NAMALWA (cell line): ENCODE measurements around the gene DHRS1.

ENCODE experiments used
- DNase-seq: peaks from one replicate; pipeline ENCODE4 v3.0.0-alpha.2; 2015; ENCODE audit warnings: low spot score

Gene DHRS1

DNA sequence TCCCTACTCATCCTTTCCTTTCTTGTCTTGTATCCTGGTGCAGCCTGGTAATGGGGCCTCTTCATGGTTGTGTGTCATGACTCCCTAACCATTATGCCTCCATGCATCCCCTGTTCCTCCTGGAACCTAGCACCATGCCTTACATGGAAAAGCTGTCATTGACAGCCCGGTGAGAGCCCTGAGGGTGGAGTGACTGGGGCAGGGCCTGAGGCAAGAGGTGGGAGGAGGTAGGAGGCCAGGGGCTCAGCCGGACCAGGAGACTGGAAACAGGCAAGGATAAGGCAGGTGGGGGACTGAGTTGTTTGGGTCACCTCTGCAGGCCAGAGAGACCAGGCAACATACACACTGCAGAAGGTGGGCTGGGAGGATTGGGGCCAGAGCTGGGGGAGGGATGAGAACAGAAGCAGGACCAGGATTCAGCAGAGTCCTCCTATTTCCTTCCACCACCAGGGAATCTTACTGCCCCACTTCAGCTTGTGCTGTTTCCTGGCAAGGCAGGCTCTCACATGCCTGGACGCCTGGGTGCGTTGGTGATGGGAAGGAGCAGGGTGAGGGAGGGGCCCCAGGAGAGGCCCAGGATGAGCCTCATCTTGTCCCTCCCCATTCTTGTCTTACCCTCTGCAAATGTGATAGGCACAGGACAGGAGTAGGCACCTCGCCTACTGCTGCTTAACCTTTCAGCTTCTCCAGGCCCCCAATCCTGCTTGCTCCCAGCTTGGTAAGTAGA is 10.1 kb upstream of the DHRS1 start, which contains the start of gene LTB4R2:
Gene LTB4R2, plus strand, starts transcription at position 603 of the 727 bp plus-strand sequence. CDS start 525 bp downstream, outside the sequence.
- no peak for DNase-seq

DNA sequence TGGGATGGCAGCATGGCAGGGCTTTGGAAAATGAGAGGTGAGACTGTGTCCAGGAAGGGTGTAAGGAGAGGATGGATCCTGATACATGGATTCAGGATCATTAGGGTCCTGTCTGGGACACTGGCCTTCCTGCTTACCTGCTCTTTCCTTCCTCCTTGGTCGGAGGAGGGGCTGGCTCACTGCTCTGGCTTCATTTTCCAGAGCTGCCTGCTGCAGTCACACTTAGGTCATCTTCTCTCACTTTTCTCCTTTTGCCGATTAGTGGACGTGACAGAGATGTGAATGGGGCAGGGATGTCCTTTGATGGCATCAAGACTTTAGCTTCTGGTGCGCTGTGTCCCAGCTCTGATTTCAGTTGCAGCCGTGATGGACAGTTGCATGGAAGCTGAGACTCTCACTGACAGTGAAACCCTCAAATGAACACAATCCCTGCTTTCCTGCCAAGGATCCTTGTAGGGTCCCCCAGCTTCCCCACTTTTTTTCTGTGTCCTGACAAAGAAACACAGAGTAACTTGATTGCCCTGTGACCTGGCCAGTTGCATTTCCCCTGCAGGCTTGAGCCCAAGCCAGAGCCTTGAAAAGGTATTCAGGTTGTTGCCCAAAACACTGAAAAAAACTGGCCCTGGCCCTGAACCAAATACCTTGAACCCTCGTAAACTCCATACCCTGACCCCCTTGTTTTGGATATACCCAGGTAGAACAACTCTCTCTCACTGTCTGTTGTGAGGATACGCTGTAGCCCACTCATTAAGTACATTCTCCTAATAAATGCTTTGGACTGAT is 9.0 kb upstream of the DHRS1 start:
- no peak for DNase-seq

- peak; percentile 73 for DNase-seq
Observed at GRCh38 chr14:24307575-24308341, 8.2 kb upstream of the DHRS1 start, which contains the start of gene CIDEB. Gene CIDEB, minus strand, starts transcription at chr14:24307977. Its CDS starts 119 bp downstream, at chr14:24307858.

DNA sequence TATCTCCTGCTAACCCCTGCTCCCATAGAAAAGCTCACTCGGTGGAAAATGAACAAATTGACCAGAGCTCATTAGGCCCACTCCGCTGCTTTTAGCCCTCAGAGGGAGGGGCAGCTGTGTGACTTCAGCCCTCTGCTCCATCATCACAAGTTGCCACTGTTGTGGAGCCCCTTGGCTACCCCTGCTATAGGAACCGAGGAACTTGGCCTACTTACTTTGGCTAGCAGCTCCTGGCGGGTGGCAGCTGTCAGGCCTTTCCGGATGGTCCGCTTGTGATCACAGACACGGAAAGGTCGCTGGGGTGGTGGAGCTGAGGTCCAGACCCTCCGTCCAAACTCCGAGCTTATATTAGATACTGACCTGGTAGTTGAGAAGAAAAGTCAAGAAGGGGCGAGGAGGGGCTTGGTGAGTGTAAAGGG is 7.6 kb upstream of the DHRS1 start:
- no peak for DNase-seq

- no peak for DNase-seq
Observed at GRCh38 chr14:24304019-24304387, 4.4 kb upstream of the DHRS1 start.

GRCh38 chr14:24300326-24300980 is 873 bp upstream of the DHRS1 start:
- DNase-seq, result no peak

- no peak for DNase-seq
Observed at GRCh38 chr14:24298892-24299254, 707 bp downstream of the DHRS1 start.

GRCh38 chr14:24297190-24297964 is 2.2 kb downstream of the DHRS1 start:
- peak; percentile 41 for DNase-seq

DNA sequence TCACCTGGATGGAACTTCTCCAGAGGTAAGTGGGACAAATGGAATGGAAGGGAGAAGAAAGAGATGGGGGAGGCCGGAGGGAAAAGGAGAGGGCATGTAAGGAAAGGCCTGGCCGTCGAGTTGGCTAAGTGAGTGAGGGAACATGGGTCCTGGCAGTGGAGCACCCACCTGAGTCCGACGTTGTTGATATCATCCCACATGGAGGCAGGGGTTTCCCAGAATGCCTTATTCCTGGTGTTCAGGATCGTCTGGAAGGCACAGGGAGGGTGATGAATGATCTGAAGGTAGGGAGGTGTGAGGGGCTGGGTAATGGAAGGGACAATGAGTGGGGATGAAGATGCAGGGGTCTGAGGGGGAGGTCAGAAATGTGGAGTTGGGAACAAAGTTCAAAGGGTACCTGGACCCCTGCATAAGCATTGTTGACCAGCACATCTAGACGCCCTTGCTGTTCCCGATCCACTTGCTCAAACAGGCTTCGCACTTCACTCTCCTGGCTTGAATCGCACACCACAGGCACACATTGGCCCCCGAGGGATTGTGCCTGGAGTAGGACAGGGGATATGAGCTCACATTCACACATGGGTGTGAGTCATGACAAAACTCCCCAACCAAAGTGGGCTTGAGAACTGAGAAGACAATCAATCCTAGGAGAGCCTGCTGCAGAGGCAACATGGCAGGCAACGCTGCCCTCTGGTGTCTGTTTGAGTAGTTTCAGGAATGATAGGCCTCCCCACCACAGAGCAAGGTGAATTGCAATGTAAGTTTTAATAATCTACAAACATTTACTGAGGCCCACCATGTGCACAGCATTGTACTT is 3.0 kb downstream of the DHRS1 start:
- DNase-seq, result peak; percentile 85

GRCh38 chr14:24293525-24293924 is 6.1 kb downstream of the DHRS1 start:
- no peak for DNase-seq

GRCh38 chr14:24292118-24292807 is 7.3 kb downstream of the DHRS1 start:
- no peak for DNase-seq

GRCh38 chr14:24291446-24292117 is 8.0 kb downstream of the DHRS1 start:
- DNase-seq, result no peak

DNA sequence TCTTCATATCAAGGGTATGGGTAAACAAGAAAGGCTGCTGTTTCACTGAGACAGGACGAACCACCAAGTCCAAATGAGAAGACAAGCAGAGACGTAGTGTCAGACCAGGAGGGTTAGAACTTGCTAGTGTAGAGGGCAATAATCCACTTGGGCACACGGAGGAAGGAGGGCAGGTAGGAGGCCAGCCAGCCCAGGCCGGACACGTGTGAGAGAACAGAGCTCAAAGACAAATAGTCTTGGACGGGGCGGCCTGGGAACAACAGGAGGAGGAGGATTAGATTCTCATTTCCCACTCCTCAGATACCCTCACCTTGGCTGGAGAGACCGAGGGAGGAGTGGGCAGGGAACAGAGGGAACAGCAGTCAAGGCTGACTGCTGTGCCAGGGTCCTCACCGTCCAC is 8.8 kb downstream of the DHRS1 start:
- no peak for DNase-seq

- DNase-seq, result no peak
Observed at GRCh38 chr14:24289649-24290280, 9.8 kb downstream of the DHRS1 start.

- no peak for DNase-seq
Observed at GRCh38 chr14:24286996-24287395, 12.6 kb downstream of the DHRS1 start.

GRCh38 chr14:24285351-24285750 is 14.2 kb downstream of the DHRS1 start:
- DNase-seq, result no peak

DNA sequence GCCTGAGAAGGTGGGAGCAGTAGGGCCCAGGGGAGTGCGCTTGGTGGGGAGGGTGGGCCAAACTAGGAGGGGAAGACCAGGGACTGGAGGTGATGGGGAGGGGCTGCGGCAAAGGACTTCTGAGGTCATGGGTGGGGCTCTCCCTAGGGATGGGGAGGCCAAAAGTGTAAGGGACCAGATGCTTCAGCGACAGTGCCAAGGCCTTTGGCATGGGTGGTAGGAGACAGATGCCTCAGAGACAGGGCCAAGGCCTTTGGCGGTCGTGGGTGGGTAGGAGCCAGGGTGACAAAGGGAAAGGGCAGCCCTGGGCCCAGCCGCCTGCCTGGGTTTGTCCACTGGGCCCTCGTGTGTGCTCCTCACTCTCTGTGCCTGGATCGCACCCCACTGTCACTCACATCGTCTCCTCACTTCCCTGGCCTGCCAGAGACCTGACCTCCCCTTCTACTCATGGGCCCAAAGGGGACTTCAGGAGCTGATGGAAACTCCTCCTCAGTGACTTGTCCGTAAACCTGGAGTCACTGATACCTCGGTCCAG is 15.0 kb downstream of the DHRS1 start:
- DNase-seq, result no peak

- DNase-seq, result no peak
Observed at GRCh38 chr14:24283796-24284460, 15.7 kb downstream of the DHRS1 start.
